Glutamatergic neuron (in vitro differentiated cells): ENCODE results near the gene SUMF1. TPM values are rescaled to one million over a fixed set of nuclear protein-coding genes. Genes with fewer than 3 reads are reported as not detected.

ENCODE experiments used
- DNase-seq: peaks from one replicate; pipeline ENCODE4 v3.0.0; 2022
- H3K27ac Mint-ChIP-seq: one replicate; pipeline ENCODE4 v1.8.0; 2020; ENCODE audit warnings: mild to moderate bottlenecking, mixed read lengths, inconsistent platforms; ENCODE audit not compliant: unreplicated experiment
- H3K27me3 Mint-ChIP-seq: one replicate; pipeline ENCODE4 v1.8.0; 2020; ENCODE audit warnings: mild to moderate bottlenecking, moderate library complexity, mixed read lengths, inconsistent platforms; ENCODE audit not compliant: unreplicated experiment
- H3K36me3 Mint-ChIP-seq: one replicate; pipeline ENCODE4 v1.8.0; 2020; ENCODE audit warnings: mild to moderate bottlenecking, mixed read lengths, inconsistent platforms; ENCODE audit not compliant: unreplicated experiment
- H3K4me1 Mint-ChIP-seq: one replicate; pipeline ENCODE4 v1.8.0; 2020; ENCODE audit warnings: mild to moderate bottlenecking, low read depth, mixed read lengths, inconsistent platforms; ENCODE audit not compliant: unreplicated experiment
- H3K4me3 Mint-ChIP-seq: one replicate; pipeline ENCODE4 v1.8.0; 2020; ENCODE audit warnings: mild to moderate bottlenecking, mixed read lengths, inconsistent platforms; ENCODE audit not compliant: unreplicated experiment
- H3K9me3 Mint-ChIP-seq: one replicate; pipeline ENCODE4 v1.8.0; 2020; ENCODE audit warnings: mild to moderate bottlenecking, moderate library complexity, mixed read lengths, inconsistent platforms; ENCODE audit not compliant: unreplicated experiment
- CTCF ChIP-seq: fragments of 200-600 bp; sonication (generic); IDR thresholded peaks from one replicate; pipeline ENCODE4 v1.5.0; 2021; ENCODE audit not compliant: partially characterized antibody, unreplicated experiment
- total RNA-seq: library from RNA; stranded (reverse); fragmentation: NEBNext Ultra II Directional; extraction: Animal tissue kit (Norgen Biotek cat#: 25700); gene quantifications from one replicate; pipeline ENCODE4 v1.2.1, GENCODE V29; 2021; ENCODE audit not compliant: unreplicated experiment

The SUMF1 gene
- total RNA-seq, 1 donor from 2014 or later: 7.2 TPM

- Mint-ChIP-seq H3K27ac (no peak overlapping the region), H3K9me3 (peaks cover 3% of the 10 kb centered on the region), H3K4me1 (peaks cover 5% of the 10 kb centered on the region), H3K27me3 (peaks cover 2% of the 10 kb centered on the region), H3K36me3 (no peaks in the 10 kb centered on the region), H3K4me3 (no peak overlapping the region)
- DNase-seq: no peak
- TF ChIP-seq CTCF: no peak
These were observed 41.2 kb upstream of the SUMF1 start for GRCh38 chr3:4508048-4508981.

GRCh38 chr3:4507024-4507596 lies 40.0 kb upstream of the SUMF1 start:
- Mint-ChIP-seq H3K9me3 (peaks cover 3% of the 10 kb centered on the region), H3K4me3 (no peak overlapping the region), H3K36me3 (no peaks in the 10 kb centered on the region), H3K27me3 (peaks cover 2% of the 10 kb centered on the region), H3K4me1 (peaks cover 5% of the 10 kb centered on the region), H3K27ac (no peak overlapping the region)
- TF ChIP-seq CTCF: no peak
- no peak for DNase-seq

GRCh38 chr3:4506559-4507023 lies 39.5 kb upstream of the SUMF1 start:
- Mint-ChIP-seq H3K4me3 (no peak overlapping the region), H3K27ac (no peak overlapping the region), H3K27me3 (peaks cover 2% of the 10 kb centered on the region), H3K9me3 (peaks cover 3% of the 10 kb centered on the region), H3K36me3 (no peaks in the 10 kb centered on the region), H3K4me1 (peaks cover 6% of the 10 kb centered on the region)
- DNase-seq: no peak
- no peak for TF ChIP-seq CTCF

GRCh38 chr3:4505688-4506558 lies 38.9 kb upstream of the SUMF1 start:
- no peak for DNase-seq
- Mint-ChIP-seq H3K4me3 (no peak overlapping the region), H3K9me3 (peaks cover 3% of the 10 kb centered on the region), H3K36me3 (no peaks in the 10 kb centered on the region), H3K4me1 (peaks cover 6% of the 10 kb centered on the region), H3K27ac (no peak overlapping the region), H3K27me3 (peaks cover 2% of the 10 kb centered on the region)
- no peak for TF ChIP-seq CTCF
